ENCODE results near the gene SYTL3. TPM values are rescaled to one million over a fixed set of nuclear protein-coding genes. Genes with fewer than 3 reads are reported as not detected.
A peak's percentile ranks its signal among the peaks of the same experiment; 100 is the strongest.

The SYTL3 gene
- total and polyA plus RNA-seq, 2 experiments from 2014 or later: 0.07 TPM; not detected in 1

DNA sequence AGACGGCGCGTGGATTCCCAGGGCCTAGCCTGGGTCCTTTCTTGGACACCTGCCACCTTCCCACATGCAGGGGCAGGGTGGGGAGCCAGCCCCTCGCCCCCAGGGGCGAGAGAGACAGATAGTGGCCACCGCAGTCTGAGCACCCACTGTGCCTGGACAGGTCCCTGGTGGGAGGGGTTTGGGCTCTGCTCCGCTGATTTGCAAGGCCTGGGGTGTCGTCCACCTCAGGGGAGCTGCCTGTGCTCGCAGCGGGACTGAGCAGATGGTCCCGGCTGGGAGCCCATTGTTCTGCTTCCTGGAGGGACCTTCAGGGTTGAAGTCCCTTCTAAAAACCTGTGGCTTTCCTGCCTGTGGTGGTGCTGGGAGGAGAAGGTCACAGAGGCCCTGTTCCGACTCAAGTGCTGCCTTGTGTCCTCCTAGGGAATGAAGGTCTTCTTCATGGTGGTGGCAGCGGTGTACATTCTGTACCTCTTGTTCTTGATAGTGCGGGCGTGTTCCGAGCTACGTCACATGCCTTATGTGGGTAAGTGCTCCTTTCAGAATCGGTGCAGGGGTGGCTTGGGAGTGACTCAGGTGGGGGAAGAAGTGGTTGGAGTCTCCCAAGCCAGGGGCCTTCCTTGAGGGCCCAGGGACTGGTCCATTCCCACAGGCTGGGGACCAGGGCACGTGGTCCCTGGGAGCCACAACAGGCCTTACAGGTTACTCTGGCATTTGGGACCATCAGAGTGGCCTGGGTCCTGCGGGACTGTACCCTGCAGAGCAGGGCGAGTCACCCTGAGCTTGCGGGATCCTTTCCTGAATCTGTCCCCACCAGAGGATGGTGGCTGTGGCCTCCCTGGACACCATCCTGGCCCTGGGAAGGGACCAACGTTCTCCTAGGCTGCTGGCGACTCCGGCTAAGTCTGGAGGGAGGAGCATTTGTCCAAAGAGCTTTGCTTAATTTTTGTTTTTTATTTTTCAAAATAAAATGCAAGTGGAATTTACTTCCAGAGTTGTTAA, 24.9 kb upstream of the SYTL3 start:
- Mint-ChIP-seq H3K4me1 (peaks cover 23% of the 10 kb centered on the region), H3K27ac (peak overlapping the region; percentile 69; the same call in 1 of the 2 replicates), H3K9me3 (no peaks in the 10 kb centered on the region), H3K36me3 (ENCODE audit: low read depth) (peaks cover 67% of the 10 kb centered on the region), H3K27me3 (ENCODE audit: insufficient read depth, low read depth, poor library complexity) (peaks cover 21% of the 10 kb centered on the region), H3K4me3 (no peak overlapping the region)
- no peak overlapping the region for H3K4me3 ChIP-seq
- no peaks in the 10 kb centered on the region for H3K9me2 ChIP-seq (ENCODE audit: insufficient read depth)
- no peak overlapping the region for H3K4me2 ChIP-seq
- no peak overlapping the region for H2AFZ ChIP-seq
- TF ChIP-seq ZNF114 (CRISPR knock-in tag; IDR thresholded peaks at IDR 0.05) (no peak), ZNF331 (CRISPR knock-in tag; IDR thresholded peaks at IDR 0.05; ENCODE audit: low read depth) (no peak), EZH2 (IDR thresholded peaks at IDR 0.05; ENCODE audit: low read depth, unreplicated experiment) (no peak), EZH2phosphoT487 (IDR thresholded peaks at IDR 0.05; ENCODE audit: unreplicated experiment) (no peak), JUNB (IDR thresholded peaks at IDR 0.05; ENCODE audit: unreplicated experiment) (no peak), STAT1 (IDR thresholded peaks at IDR 0.05; ENCODE audit: unreplicated experiment) (no peak), POLR2AphosphoS5 (IDR thresholded peaks at IDR 0.05; ENCODE audit: low read depth) (no peak)
- TF ChIP-seq, protein P1, sequence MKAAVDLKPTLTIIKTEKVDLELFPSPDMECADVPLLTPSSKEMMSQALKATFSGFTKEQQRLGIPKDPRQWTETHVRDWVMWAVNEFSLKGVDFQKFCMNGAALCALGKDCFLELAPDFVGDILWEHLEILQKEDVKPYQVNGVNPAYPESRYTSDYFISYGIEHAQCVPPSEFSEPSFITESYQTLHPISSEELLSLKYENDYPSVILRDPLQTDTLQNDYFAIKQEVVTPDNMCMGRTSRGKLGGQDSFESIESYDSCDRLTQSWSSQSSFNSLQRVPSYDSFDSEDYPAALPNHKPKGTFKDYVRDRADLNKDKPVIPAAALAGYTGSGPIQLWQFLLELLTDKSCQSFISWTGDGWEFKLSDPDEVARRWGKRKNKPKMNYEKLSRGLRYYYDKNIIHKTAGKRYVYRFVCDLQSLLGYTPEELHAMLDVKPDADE (IDR thresholded peaks at IDR 0.05): no peak
- TF ChIP-seq, protein P2, sequence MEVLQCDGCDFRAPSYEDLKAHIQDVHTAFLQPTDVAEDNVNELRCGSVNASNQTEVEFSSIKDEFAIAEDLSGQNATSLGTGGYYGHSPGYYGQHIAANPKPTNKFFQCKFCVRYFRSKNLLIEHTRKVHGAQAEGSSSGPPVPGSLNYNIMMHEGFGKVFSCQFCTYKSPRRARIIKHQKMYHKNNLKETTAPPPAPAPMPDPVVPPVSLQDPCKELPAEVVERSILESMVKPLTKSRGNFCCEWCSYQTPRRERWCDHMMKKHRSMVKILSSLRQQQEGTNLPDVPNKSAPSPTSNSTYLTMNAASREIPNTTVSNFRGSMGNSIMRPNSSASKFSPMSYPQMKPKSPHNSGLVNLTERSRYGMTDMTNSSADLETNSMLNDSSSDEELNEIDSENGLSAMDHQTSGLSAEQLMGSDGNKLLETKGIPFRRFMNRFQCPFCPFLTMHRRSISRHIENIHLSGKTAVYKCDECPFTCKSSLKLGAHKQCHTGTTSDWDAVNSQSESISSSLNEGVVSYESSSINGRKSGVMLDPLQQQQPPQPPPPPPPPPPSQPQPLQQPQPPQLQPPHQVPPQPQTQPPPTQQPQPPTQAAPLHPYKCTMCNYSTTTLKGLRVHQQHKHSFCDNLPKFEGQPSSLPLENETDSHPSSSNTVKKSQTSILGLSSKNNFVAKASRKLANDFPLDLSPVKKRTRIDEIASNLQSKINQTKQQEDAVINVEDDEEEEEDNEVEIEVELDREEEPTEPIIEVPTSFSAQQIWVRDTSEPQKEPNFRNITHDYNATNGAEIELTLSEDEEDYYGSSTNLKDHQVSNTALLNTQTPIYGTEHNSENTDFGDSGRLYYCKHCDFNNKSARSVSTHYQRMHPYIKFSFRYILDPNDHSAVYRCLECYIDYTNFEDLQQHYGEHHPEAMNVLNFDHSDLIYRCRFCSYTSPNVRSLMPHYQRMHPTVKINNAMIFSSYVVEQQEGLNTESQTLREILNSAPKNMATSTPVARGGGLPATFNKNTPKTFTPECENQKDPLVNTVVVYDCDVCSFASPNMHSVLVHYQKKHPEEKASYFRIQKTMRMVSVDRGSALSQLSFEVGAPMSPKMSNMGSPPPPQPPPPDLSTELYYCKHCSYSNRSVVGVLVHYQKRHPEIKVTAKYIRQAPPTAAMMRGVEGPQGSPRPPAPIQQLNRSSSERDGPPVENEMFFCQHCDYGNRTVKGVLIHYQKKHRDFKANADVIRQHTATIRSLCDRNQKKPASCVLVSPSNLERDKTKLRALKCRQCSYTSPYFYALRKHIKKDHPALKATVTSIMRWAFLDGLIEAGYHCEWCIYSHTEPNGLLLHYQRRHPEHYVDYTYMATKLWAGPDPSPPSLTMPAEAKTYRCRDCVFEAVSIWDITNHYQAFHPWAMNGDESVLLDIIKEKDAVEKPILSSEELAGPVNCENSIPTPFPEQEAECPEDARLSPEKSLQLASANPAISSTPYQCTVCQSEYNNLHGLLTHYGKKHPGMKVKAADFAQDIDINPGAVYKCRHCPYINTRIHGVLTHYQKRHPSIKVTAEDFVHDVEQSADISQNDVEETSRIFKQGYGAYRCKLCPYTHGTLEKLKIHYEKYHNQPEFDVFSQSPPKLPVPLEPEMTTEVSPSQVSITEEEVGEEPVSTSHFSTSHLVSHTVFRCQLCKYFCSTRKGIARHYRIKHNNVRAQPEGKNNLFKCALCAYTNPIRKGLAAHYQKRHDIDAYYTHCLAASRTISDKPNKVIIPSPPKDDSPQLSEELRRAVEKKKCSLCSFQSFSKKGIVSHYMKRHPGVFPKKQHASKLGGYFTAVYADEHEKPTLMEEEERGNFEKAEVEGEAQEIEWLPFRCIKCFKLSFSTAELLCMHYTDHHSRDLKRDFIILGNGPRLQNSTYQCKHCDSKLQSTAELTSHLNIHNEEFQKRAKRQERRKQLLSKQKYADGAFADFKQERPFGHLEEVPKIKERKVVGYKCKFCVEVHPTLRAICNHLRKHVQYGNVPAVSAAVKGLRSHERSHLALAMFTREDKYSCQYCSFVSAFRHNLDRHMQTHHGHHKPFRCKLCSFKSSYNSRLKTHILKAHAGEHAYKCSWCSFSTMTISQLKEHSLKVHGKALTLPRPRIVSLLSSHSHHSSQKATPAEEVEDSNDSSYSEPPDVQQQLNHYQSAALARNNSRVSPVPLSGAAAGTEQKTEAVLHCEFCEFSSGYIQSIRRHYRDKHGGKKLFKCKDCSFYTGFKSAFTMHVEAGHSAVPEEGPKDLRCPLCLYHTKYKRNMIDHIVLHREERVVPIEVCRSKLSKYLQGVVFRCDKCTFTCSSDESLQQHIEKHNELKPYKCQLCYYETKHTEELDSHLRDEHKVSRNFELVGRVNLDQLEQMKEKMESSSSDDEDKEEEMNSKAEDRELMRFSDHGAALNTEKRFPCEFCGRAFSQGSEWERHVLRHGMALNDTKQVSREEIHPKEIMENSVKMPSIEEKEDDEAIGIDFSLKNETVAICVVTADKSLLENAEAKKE (CRISPR knock-in tag; IDR thresholded peaks at IDR 0.05): no peak
- TF ChIP-seq, protein P3, sequence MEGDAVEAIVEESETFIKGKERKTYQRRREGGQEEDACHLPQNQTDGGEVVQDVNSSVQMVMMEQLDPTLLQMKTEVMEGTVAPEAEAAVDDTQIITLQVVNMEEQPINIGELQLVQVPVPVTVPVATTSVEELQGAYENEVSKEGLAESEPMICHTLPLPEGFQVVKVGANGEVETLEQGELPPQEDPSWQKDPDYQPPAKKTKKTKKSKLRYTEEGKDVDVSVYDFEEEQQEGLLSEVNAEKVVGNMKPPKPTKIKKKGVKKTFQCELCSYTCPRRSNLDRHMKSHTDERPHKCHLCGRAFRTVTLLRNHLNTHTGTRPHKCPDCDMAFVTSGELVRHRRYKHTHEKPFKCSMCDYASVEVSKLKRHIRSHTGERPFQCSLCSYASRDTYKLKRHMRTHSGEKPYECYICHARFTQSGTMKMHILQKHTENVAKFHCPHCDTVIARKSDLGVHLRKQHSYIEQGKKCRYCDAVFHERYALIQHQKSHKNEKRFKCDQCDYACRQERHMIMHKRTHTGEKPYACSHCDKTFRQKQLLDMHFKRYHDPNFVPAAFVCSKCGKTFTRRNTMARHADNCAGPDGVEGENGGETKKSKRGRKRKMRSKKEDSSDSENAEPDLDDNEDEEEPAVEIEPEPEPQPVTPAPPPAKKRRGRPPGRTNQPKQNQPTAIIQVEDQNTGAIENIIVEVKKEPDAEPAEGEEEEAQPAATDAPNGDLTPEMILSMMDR (conservative IDR thresholded peaks at IDR 0.05; ENCODE audit: low read depth in 2 of 2): no peak
- peaks cover 2% of the 10 kb centered on the region for H4K20me1 ChIP-seq (replicated peaks; ENCODE audit: insufficient read depth)
- no peaks in the 10 kb centered on the region for H3K27me3 ChIP-seq (ENCODE audit: insufficient read depth)
- peak; percentile 9; the same call in 1 of the 3 replicates for ATAC-seq
- H3K36me3 ChIP-seq (ENCODE audit: insufficient read depth): peaks cover 11% of the 10 kb centered on the region
- H3K79me2 ChIP-seq (replicated peaks; ENCODE audit: insufficient read depth): no peaks in the 10 kb centered on the region
- no peak overlapping the region for H3K27ac ChIP-seq (ENCODE audit: low read depth)
- H3K4me1 ChIP-seq (ENCODE audit: insufficient read depth): no peaks in the 10 kb centered on the region
- DNase-seq (ENCODE audit: low spot score): no peak
- H3F3A ChIP-seq (replicated peaks; ENCODE audit: low read depth): no peaks in the 10 kb centered on the region
